ENCODE measurements around the gene FCGR3A.

FCGR3A gene

GRCh38 chr1:161499099-161500039 is 50.2 kb downstream of the FCGR3A start:
- no peak for DNase-seq

- DNase-seq: no peak
These were observed 51.0 kb downstream of the FCGR3A start for GRCh38 chr1:161498646-161499045.

GRCh38 chr1:161497961-161498360 is 51.7 kb downstream of the FCGR3A start:
- no peak for DNase-seq

- DNase-seq: no peak
These were observed 54.1 kb downstream of the FCGR3A start for GRCh38 chr1:161495490-161495889.

GRCh38 chr1:161494091-161494735 is 55.4 kb downstream of the FCGR3A start:
- no peak for DNase-seq

GRCh38 chr1:161492827-161493226 is 56.8 kb downstream of the FCGR3A start:
- no peak for DNase-seq
